ENCODE results near the gene FRMD4B.

Gene FRMD4B

DNA sequence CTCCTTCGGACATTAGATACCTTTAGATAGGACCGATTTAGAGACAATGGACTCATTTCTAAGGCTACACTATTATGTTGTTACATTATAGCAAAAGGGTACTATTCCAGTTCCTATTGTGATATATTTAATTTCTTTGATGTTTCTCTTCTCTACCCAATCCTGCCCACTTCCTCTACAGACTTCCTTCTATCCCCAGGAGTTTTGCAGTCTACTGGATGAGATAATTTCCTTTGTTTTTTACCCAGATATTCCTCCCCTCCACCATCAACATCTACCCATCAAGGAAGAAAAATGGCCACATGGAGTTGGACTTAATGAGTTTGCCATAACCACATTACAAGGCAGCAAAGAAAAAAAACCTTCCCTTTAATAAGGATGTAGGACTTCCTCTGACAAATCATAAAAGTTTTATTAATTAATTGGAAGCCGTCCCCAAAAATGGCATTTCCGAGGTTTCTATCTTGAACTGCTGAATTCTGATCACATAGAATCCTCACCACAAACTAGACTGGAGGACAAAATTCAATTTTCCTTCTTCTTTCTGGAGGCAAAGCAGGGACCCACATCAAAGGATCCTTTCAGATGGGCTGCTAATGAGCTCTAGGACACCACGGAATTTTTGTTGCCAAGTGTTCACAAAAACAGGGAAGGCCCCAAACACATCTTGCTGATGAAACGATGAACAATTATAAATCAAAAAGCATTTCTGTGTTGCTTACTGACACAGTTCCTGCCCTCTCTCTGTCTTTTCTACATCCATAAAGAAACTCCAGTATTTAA, 33.4 kb downstream of the FRMD4B start:
- no peak for DNase-seq (ENCODE audit: extremely low read depth, insufficient read length)
- no peaks in the 10 kb centered on the region for H3K36me3 ChIP-seq (ENCODE audit: control insufficient read depth, insufficient read depth, low read length)
- H3K4me3 ChIP-seq (replicated peaks; ENCODE audit: low read depth, low read length): no peak overlapping the region
- no peaks in the 10 kb centered on the region for H3K27me3 ChIP-seq (replicated peaks; ENCODE audit: control insufficient read depth, insufficient read depth, low read length)
- TF ChIP-seq, protein P1, sequence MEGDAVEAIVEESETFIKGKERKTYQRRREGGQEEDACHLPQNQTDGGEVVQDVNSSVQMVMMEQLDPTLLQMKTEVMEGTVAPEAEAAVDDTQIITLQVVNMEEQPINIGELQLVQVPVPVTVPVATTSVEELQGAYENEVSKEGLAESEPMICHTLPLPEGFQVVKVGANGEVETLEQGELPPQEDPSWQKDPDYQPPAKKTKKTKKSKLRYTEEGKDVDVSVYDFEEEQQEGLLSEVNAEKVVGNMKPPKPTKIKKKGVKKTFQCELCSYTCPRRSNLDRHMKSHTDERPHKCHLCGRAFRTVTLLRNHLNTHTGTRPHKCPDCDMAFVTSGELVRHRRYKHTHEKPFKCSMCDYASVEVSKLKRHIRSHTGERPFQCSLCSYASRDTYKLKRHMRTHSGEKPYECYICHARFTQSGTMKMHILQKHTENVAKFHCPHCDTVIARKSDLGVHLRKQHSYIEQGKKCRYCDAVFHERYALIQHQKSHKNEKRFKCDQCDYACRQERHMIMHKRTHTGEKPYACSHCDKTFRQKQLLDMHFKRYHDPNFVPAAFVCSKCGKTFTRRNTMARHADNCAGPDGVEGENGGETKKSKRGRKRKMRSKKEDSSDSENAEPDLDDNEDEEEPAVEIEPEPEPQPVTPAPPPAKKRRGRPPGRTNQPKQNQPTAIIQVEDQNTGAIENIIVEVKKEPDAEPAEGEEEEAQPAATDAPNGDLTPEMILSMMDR (IDR thresholded peaks at IDR 0.05; ENCODE audit: insufficient read depth, low read length, poor library complexity, severe bottlenecking): no peak

DNA sequence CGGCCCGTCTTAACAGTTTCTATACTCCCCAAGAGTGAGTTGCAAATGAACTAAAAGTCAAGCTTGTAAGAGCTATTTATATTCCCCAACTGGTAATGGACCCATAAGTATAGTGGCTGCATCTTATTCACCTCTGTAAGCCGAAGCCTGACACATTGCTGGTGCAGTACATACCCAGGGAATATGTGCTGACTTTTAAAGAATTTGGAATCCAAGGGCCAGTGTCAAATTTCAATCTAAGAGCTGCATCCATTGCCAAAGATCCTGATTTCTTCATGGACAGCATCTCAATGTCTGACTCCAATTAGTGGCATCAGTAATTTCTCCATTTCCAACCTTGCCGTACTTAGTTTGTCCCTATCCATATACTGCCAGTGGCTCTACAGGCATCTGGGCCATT, 42.0 kb downstream of the FRMD4B start:
- no peaks in the 10 kb centered on the region for H3K27me3 ChIP-seq (replicated peaks; ENCODE audit: control insufficient read depth, insufficient read depth, low read length)
- H3K4me3 ChIP-seq (replicated peaks; ENCODE audit: low read depth, low read length): no peak overlapping the region
- TF ChIP-seq, protein P1 (IDR thresholded peaks at IDR 0.05; ENCODE audit: insufficient read depth, low read length, poor library complexity, severe bottlenecking): no peak
- no peak for DNase-seq (ENCODE audit: extremely low read depth, insufficient read length)
- H3K36me3 ChIP-seq (ENCODE audit: control insufficient read depth, insufficient read depth, low read length): no peaks in the 10 kb centered on the region

DNA sequence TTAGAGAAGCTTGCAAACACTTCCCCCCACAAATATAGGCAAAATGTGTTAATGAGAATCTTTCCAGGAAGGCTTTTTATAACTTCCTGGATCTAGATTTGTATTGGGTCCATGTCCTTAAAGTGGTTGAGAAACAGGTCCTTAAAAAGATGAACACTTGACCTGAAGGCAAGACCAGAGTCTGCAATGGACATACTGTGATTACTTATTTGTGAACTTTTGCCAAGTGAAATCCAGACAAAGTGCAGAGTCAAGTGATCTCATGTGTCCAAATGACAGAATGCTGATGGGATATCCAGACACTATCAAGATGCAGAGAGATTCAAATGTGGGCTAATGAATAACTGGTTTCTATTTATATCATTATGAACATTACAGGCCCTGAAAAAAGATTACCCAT, 43.8 kb downstream of the FRMD4B start:
- Histone ChIP-seq H3K4me3 (replicated peaks; ENCODE audit: low read depth, low read length) (no peak overlapping the region), H3K27me3 (replicated peaks; ENCODE audit: control insufficient read depth, insufficient read depth, low read length) (no peaks in the 10 kb centered on the region), H3K36me3 (ENCODE audit: control insufficient read depth, insufficient read depth, low read length) (no peaks in the 10 kb centered on the region)
- TF ChIP-seq, protein P1 (IDR thresholded peaks at IDR 0.05; ENCODE audit: insufficient read depth, low read length, poor library complexity, severe bottlenecking): no peak
- DNase-seq (ENCODE audit: extremely low read depth, insufficient read length): no peak

DNA sequence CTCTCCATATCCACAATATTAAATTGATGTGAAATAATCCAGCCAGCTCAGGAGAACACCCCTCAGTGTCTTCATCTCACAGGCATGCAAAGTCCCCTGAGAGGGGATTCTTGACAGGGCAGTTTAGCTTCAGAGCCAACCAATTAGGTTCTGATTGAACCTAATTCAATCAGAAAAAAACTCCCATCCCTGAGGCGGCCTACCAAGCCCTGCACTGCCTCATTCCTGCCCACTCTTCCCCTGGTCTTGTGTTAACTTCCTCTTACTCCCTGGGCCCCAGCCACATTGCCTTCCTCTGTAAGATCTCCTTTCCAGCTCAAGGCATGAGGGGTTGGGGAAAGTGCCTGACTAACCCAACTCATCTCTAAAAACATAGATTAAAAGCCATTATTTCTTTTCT, 46.1 kb downstream of the FRMD4B start:
- Histone ChIP-seq H3K4me3 (replicated peaks; ENCODE audit: low read depth, low read length) (no peak overlapping the region), H3K36me3 (ENCODE audit: control insufficient read depth, insufficient read depth, low read length) (no peaks in the 10 kb centered on the region), H3K27me3 (replicated peaks; ENCODE audit: control insufficient read depth, insufficient read depth, low read length) (no peaks in the 10 kb centered on the region)
- DNase-seq (ENCODE audit: extremely low read depth, insufficient read length): no peak
- TF ChIP-seq, protein P1 (IDR thresholded peaks at IDR 0.05; ENCODE audit: insufficient read depth, low read length, poor library complexity, severe bottlenecking): no peak

DNA sequence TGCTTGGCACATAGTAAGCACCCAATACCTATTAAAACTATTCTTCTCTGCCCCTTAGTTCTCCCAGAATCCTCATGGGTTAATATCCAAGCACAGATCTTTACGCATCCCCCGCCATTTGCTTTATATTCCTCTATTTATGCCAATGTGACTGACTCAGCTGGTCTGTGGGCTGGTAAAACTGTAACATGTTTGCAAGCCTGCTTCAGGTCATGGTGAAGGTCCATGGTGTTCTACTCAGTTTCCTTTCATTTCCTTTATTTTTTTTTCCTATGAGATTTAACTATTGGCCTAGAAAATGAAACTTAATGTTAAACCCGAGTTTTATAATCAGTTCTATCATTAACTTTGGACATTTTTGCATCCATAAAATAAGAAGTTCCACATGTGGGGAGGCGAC, 47.0 kb downstream of the FRMD4B start:
- Histone ChIP-seq H3K27me3 (replicated peaks; ENCODE audit: control insufficient read depth, insufficient read depth, low read length) (no peaks in the 10 kb centered on the region), H3K4me3 (replicated peaks; ENCODE audit: low read depth, low read length) (no peak overlapping the region), H3K36me3 (ENCODE audit: control insufficient read depth, insufficient read depth, low read length) (no peaks in the 10 kb centered on the region)
- no peak for DNase-seq (ENCODE audit: extremely low read depth, insufficient read length)
- TF ChIP-seq, protein P1 (IDR thresholded peaks at IDR 0.05; ENCODE audit: insufficient read depth, low read length, poor library complexity, severe bottlenecking): no peak

Measured in GM06990 (cell line).